NCI-H1930 (cell line): ENCODE measurements around the gene SNX3.
A peak's percentile ranks its signal among the peaks of the same experiment; 100 is the strongest.

Source experiments
- DNase-seq, 2 experiments: peaks; one replicate each; lab custom pipeline; 2025; lab: John Stamatoyannopoulos, UW

The SNX3 gene

DNA sequence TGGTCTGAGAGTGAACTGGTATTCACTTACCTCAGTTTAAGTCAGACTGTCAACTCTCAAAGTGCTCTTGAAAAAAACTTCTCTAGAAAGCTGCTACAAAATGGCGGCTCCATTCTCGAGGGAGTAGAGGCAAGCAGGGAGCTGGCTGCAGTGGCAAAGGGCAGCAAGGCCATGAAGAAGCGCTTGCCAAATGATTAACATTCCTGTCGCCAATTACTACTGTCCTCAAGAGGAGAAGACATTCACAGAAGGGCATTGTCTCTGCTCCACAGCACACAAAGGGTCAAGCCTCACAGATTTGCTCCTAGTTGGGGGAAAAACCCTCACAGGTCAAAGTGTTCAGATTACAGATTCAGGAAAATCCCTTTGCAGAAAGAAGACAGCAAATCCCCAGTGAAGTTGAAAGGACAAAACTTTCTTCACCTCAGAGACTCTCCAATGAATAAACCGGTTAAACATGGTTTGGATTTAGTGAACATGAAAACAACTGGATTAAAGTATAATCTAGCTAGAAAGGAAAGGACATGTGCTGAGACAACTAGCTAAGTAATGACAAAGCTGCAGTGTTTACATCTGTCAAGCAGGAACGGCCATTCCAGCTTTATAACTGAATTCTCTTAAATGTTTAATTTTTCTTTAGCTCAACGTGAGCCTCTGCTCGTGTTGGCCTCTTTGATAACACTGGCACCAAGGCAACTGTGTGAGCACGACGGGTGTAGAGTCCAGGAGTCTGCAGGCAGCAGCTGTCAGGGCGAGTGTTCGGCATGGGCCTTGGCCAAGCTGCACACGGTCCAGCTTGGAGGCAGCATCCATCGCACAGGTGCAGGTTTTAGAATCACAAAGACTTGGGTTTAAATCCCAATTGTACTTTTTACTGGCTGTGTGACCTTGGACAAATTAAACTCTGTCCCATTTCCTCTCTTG lies 57.4 kb downstream of the SNX3 start:
- DNase-seq = no peak

- no peak for DNase-seq
Measured at GRCh38 chr6:108200631-108201030, 60.2 kb downstream of the SNX3 start.

DNA sequence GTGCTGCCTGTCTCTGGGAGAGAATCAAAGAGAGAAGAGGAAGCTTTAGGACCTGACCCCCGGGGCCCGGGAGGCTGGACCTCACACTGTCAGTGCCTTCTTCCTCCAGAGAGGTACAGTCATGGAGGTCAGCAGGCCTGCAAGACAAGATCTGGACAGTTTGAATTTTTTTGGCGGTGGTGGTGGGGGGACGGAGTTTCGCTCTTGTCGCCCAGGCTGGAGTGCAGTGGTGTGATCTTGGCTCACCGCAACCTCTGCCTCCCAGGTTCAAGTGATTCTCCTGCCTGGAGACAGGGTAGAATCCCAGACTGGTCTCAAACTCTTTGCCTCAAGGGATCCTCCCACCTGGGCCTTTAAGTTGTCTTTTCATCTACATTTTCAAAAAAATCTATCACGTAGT lies 60.7 kb downstream of the SNX3 start:
- DNase-seq = no peak

- no peak for DNase-seq
Measured at GRCh38 chr6:108198761-108199498, 61.9 kb downstream of the SNX3 start.

GRCh38 chr6:108195209-108195608 lies 65.6 kb downstream of the SNX3 start:
- DNase-seq = no peak

GRCh38 chr6:108194503-108194902 lies 66.3 kb downstream of the SNX3 start:
- no peak for DNase-seq

DNA sequence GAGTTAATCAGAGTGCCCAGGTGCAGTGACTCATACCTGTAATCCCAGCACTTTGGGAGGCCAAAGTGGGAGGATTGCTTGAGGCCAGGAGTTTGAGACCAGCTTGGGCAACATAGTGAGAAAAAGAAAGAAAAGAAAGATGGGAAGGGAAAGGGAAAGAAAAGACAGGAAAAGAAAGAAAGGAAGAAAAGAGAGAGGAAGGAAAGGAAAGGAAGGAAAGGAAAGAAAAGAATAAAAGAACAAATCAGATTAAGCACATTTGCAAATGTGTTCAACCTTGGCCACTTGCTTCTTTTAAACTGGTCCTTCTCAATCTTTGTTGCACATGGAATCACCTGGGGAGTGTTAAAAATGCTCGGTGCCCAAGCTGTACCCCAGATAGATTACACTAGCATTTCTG lies 67.0 kb downstream of the SNX3 start:
- DNase-seq = no peak

- DNase-seq = no peak
Measured at GRCh38 chr6:108193131-108193530, 67.7 kb downstream of the SNX3 start.

DNA sequence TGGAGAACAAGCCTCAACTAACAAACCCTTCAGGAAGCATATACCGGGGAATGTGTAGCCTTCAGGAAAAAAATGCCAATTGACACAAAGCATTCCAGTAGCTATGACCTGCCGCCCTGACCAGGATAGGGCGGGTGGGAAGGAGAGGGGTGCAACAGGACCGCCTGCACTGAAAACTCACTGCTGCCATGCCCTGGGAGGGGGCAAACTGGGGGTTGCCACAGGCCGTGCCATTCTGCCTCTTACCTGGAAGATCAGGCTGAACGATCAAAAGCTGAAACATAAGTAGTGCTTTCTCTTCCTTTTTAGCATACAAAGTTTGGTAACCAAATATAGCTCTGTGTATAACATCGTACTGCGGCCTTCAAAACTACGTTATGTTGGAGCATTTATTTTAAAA lies 73.3 kb downstream of the SNX3 start:
- no peak for DNase-seq

GRCh38 chr6:108186226-108186625 lies 74.6 kb downstream of the SNX3 start:
- DNase-seq = no peak

GRCh38 chr6:108180776-108181175 lies 80.1 kb downstream of the SNX3 start:
- no peak for DNase-seq

- DNase-seq = no peak
Measured at GRCh38 chr6:108180266-108180665, 80.6 kb downstream of the SNX3 start.

DNA sequence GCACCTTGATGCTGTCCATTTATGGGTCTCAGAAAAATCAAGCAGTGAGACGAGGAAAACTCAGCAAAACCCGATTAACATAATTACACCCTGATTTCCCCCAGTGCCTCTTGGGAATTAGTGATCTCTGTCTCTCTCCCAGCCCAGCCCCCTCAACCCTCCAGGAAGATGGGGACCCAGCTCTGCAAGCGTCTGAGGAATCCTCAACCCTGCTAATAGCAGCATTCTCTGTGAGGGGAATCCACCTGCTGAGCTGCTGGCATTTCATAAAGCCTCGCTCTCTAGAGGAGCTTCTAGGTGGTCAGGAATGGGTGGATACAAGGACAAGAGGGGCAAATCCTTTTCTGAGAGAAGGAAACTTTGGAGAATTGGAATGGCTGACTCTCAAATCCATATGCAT lies 81.1 kb downstream of the SNX3 start:
- peak; percentile 37 to 56 for DNase-seq

DNA sequence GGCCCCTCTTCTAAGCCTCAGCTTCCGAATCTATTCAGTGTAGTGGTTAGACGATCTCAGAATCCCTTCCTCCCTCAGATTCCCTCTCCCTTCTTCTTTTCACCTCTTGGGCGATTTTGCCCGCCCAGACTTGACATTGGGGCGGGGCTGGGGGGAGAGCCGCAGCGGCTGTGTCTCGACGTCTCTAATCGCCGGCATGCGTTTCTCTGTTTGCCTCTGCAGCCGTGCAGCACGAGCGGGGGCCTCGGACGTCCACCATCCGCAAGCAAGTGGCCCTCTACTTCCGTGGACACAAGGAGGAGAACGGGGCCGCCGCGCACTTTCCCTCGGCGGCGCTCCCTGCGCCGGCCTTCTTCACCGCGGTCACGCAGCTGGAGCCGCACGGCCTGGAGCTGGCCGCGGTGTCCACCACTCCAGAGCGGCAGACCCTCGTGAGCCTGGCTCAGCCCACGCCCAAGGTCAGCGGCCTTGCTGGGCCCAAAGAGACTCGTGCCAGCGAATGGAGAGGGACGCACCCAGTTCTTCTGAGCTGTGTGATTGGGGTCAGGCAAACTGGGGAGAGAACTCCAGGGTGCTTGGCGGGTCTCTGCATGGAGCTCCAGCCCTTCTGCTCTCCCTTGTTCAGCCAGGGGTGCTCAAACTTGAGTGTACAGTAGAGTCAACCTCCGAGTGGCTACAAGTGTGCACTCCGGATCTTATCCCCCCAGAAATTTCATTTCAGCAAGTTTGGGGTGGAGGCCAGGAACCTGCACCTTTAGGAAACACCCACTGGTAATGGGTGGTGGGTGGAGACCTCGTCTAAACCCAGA lies 84.4 kb downstream of the SNX3 start:
- DNase-seq = no peak

GRCh38 chr6:108175592-108176279 lies 85.1 kb downstream of the SNX3 start:
- no peak for DNase-seq

- DNase-seq = no peak
Measured at GRCh38 chr6:108175176-108175591, 85.7 kb downstream of the SNX3 start.

DNA sequence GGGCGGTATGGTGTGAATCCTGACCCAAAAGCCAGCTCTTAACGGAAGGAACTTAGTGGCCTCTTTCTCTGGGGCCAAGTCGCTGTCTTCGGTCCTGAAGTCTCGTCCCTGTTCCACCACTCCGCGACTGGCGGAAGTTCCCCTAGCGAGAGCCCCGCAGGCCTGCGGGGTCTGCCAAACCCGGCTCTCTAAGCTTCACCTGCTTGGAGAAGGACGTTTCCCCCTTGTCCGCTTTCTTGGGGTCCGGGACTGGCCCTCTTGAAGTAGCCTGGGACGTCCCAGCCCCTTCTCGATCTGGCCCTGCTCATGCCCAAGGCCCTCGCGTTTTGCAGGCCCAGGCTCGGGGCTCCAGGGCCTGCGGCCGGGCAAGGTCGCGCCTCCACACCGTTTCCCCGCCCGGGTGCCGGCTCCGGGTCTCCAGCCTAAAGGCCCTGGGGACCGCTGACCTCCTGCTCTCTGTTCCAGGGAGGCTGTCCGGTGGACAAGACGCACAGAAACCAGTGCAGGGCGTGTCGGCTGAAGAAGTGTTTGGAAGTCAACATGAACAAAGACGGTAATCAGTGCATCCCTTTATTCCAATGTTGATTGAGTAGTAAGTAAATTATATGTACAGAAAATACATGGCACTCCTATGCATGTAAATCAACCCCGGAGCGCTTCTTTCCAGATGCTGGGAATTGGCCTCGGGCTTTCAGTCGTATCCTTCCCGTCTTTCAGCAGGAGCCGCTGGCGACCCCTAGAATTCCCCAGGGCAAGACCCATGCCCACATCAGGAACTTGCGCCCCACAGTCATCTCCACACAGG lies 86.3 kb downstream of the SNX3 start:
- DNase-seq = no peak

DNA sequence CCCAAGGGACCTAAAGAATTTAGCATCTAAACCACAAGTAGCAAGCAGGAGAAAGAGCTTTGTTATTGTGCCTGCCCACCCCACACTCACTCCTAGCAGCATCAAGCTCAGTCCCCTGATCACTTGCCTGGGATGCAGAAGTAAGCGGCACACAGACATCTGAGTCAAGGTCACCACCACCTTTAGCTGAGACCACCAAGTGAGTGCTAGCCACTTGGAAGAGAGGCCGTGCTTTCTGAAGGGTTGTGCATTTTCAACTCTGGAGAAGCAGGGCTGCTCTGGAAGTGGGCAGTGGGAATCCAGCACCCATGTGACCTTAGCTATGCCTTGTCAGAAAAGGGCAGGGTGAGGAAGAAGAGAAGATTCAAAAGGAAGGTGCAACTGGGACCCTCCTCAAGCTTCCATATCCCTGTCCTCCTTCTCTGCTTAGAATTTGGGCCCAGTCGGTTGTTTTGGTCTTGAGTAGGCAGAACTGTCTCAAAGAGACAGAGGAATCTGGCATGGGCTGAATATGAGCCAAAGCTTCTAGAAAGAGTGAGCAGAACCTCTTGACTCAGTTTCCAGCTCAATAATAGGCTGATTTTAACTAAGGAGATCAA lies 88.8 kb downstream of the SNX3 start:
- DNase-seq = no peak

- no peak for DNase-seq
Measured at GRCh38 chr6:108171291-108171917, 89.4 kb downstream of the SNX3 start.
